K562 (cell line): Measurements from ENCODE around the gene KCNK4. TPM values are rescaled to one million over a fixed set of nuclear protein-coding genes. Genes with fewer than 3 reads are reported as not detected.

Source experiments
- BCL6 ChIP-seq: fragments of 250-450 bp; sonication (Bioruptor Pico); IDR thresholded peaks from 2 replicates; pipeline ENCODE4 v1.4.0; 2020
- BCOR ChIP-seq: fragments of 450-650 bp; IDR thresholded peaks from 2 replicates; pipeline ENCODE4 v1.6.1; 2016
- CC2D1A ChIP-seq: fragments of 450-650 bp; IDR thresholded peaks from 2 replicates; pipeline ENCODE4 v1.6.1; 2017; ENCODE audit warnings: mild to moderate bottlenecking
- CHCHD3 ChIP-seq: fragments of 250-450 bp; sonication (Bioruptor Pico); IDR thresholded peaks from 2 replicates; pipeline ENCODE4 v2.1.2; 2022; ENCODE audit warnings: mild to moderate bottlenecking
- FOXJ2 ChIP-seq: fragments of 200-800 bp; sonication (Bioruptor generic); IDR thresholded peaks from 2 replicates; pipeline ENCODE4 v1.6.1; 2016; ENCODE audit warnings: missing genetic modification characterization, missing compliant biosample characterization
- MTA2 ChIP-seq: fragments of 450-650 bp; IDR thresholded peaks from 2 replicates; pipeline ENCODE4 v1.6.1; 2016; ENCODE audit warnings: low read depth
- PRMT5 ChIP-seq: sonication (generic); formaldehyde crosslinking; IDR thresholded peaks from 2 replicates; pipeline ENCODE4 v1.5.0; 2020; ENCODE audit warnings: missing genetic modification reagents
- TAF15 ChIP-seq: fragments of 200-400 bp; formaldehyde crosslinking; IDR thresholded peaks from 2 replicates; pipeline ENCODE4 v1.6.1; 2017; ENCODE audit warnings: mild to moderate bottlenecking, low read depth, low read length, moderate library complexity
- U2AF1 ChIP-seq: fragments of 200-400 bp; formaldehyde crosslinking; optimal IDR thresholded peaks from 2 replicates; pipeline ENCODE3; 2017; ENCODE audit warnings: mild to moderate bottlenecking, low read depth, low read length, moderate library complexity
- USF1 ChIP-seq: sonication (generic); formaldehyde crosslinking; IDR thresholded peaks from 2 replicates; pipeline ENCODE4 v1.9.0; 2022; ENCODE audit warnings: mild to moderate bottlenecking, missing genetic modification reagents
- YBX1 ChIP-seq: fragments of 450-650 bp; IDR thresholded peaks from 2 replicates; pipeline ENCODE4 v1.7.1; 2016; ENCODE audit warnings: mild to moderate bottlenecking
- ZBTB33 ChIP-seq: sonication (generic); formaldehyde crosslinking; IDR thresholded peaks from 2 replicates; pipeline ENCODE4 v1.8.1; 2023; ENCODE audit warnings: mild to moderate bottlenecking, missing genetic modification reagents
- ZC3H11A ChIP-seq: IDR thresholded peaks from 2 replicates; pipeline ENCODE4 v1.6.1; 2012; ENCODE audit warnings: low read depth, low read length, improper control_type of control experiment
- ZFPM2 ChIP-seq: fragments of 250-450 bp; sonication (Bioruptor Pico); IDR thresholded peaks from 2 replicates; pipeline ENCODE4 v1.5.1; 2022; ENCODE audit warnings: mild to moderate bottlenecking
- ZNF395 ChIP-seq: fragments of 200-800 bp; sonication (Bioruptor generic); IDR thresholded peaks from 2 replicates; pipeline ENCODE4 v1.6.1; 2017; ENCODE audit warnings: missing genetic modification characterization, missing compliant biosample characterization
- polyA plus RNA-seq, 8 experiments: library from polyadenylated mRNA; depleted of rRNA in 4 of 8; stranded (reverse) in 5 of 8; unstranded in 3 of 8; fragments of >200 nt; fragmentation: Nextera tagmentation in 2 of 8; fragmentation: Illumina TruSeq in 1 of 8; extraction: Ambion mirVana in 2 of 8; extraction: Trizol in 1 of 8; gene quantifications; 2 replicates each; pipeline versions ENCODE4 v1.2.1 to v1.2.3, GENCODE V29; 2011 to 2014; ENCODE audit warnings: inconsistent platforms in 1 of 8, missing spikeins in 1 of 8
- total RNA-seq, 7 experiments: library from RNA; depleted of rRNA in 6 of 7; stranded (reverse); fragments of >200 nt in 6 of 7; fragmentation: Illumina TruSeq in 2 of 7; extraction: Trizol in 2 of 7; gene quantifications; 2 replicates each; pipeline versions ENCODE4 v1.2.1 to v1.2.3, GENCODE V29; 2011 to 2021; ENCODE audit warnings: low replicate concordance in 1 of 7
- TF ChIP-seq, protein P1 (sequence below): fragments of 250-450 bp; sonication (Bioruptor Pico); IDR thresholded peaks from 2 replicates; pipeline ENCODE4 v1.8.0; 2022; ENCODE audit warnings: inconsistent platforms
- TF ChIP-seq, protein P2 (sequence below), 2 experiments: fragments of 450-650 bp; conservative IDR thresholded peaks; 2 replicates each; pipeline ENCODE4 v1.6.1; 2017; ENCODE audit warnings: mild to moderate bottlenecking in 2 of 2, moderate library complexity in 2 of 2
- TF ChIP-seq, protein P3 (sequence below): fragments of 450-650 bp; IDR thresholded peaks from 2 replicates; pipeline ENCODE4 v1.7.1; 2018; ENCODE audit warnings: mild to moderate bottlenecking, low read depth; ENCODE audit not compliant: partially characterized antibody

KCNK4 gene
- total and polyA plus RNA-seq, 9 of the 15 experiments (the other 6 are each of a cell fraction or from before 2014, with no cell fraction given) = not detected

DNA sequence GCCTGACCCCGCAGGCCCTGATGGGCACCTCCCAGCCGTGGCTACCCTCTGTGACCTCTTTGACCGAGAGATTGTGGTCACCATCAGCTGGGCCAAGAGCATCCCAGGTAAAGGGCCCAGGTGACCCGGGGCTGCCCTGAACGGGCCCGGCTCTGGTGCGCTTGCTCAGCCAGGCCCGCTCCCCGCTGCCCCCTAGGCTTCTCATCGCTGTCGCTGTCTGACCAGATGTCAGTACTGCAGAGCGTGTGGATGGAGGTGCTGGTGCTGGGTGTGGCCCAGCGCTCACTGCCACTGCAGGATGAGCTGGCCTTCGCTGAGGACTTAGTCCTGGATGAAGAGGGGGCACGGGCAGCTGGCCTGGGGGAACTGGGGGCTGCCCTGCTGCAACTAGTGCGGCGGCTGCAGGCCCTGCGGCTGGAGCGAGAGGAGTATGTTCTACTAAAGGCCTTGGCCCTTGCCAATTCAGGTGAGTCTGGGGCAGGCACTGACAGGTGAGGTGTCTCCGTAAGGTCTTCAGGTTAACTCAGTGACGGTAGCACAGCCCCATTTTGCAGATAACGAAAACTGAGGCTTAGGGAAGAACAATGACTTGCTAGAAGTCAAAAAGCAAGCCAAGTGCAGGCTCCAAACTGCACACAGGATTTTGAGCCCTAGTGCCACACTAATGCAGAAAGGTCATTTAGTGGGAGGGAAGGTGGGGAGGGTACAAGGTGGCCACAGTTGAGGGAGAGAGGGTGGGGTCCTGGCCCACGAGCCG, 23.9 kb downstream of the KCNK4 start (continued):
- TF ChIP-seq USF1 (CRISPR knock-in tag) (no peak), PRMT5 (no peak), ZBTB33 (0 out of 2 replicates have a peak, but pooled peaks have one; percentile 60), U2AF1 (no peak), ZC3H11A (no peak), FOXJ2 (no peak), BCOR (peak; percentile 68), ZFPM2 (CRISPR knock-in tag) (no peak), CHCHD3 (CRISPR knock-in tag) (no peak), ZNF395 (CRISPR knock-in tag) (no peak), CC2D1A (no peak), MTA2 (no peak), TAF15 (no peak), YBX1 (no peak), BCL6 (CRISPR knock-in tag) (no peak)
- TF ChIP-seq, protein P1, sequence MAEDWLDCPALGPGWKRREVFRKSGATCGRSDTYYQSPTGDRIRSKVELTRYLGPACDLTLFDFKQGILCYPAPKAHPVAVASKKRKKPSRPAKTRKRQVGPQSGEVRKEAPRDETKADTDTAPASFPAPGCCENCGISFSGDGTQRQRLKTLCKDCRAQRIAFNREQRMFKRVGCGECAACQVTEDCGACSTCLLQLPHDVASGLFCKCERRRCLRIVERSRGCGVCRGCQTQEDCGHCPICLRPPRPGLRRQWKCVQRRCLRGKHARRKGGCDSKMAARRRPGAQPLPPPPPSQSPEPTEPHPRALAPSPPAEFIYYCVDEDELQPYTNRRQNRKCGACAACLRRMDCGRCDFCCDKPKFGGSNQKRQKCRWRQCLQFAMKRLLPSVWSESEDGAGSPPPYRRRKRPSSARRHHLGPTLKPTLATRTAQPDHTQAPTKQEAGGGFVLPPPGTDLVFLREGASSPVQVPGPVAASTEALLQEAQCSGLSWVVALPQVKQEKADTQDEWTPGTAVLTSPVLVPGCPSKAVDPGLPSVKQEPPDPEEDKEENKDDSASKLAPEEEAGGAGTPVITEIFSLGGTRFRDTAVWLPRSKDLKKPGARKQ = no peak
- TF ChIP-seq, protein P2, sequence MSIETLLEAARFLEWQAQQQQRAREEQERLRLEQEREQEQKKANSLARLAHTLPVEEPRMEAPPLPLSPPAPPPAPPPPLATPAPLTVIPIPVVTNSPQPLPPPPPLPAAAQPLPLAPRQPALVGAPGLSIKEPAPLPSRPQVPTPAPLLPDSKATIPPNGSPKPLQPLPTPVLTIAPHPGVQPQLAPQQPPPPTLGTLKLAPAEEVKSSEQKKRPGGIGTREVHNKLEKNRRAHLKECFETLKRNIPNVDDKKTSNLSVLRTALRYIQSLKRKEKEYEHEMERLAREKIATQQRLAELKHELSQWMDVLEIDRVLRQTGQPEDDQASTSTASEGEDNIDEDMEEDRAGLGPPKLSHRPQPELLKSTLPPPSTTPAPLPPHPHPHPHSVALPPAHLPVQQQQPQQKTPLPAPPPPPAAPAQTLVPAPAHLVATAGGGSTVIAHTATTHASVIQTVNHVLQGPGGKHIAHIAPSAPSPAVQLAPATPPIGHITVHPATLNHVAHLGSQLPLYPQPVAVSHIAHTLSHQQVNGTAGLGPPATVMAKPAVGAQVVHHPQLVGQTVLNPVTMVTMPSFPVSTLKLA (conservative IDR thresholded peaks at IDR 0.05) = no peak
- TF ChIP-seq, protein P3, sequence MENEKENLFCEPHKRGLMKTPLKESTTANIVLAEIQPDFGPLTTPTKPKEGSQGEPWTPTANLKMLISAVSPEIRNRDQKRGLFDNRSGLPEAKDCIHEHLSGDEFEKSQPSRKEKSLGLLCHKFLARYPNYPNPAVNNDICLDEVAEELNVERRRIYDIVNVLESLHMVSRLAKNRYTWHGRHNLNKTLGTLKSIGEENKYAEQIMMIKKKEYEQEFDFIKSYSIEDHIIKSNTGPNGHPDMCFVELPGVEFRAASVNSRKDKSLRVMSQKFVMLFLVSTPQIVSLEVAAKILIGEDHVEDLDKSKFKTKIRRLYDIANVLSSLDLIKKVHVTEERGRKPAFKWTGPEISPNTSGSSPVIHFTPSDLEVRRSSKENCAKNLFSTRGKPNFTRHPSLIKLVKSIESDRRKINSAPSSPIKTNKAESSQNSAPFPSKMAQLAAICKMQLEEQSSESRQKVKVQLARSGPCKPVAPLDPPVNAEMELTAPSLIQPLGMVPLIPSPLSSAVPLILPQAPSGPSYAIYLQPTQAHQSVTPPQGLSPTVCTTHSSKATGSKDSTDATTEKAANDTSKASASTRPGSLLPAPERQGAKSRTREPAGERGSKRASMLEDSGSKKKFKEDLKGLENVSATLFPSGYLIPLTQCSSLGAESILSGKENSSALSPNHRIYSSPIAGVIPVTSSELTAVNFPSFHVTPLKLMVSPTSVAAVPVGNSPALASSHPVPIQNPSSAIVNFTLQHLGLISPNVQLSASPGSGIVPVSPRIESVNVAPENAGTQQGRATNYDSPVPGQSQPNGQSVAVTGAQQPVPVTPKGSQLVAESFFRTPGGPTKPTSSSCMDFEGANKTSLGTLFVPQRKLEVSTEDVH = no peak
